ENCODE measurements around the gene ITPRID1. TPM values are rescaled to one million over a fixed set of nuclear protein-coding genes. Genes with fewer than 3 reads are reported as not detected.

Gene ITPRID1
- total RNA-seq, 1 experiment from 2014 or later, result 0.21 TPM

DNA sequence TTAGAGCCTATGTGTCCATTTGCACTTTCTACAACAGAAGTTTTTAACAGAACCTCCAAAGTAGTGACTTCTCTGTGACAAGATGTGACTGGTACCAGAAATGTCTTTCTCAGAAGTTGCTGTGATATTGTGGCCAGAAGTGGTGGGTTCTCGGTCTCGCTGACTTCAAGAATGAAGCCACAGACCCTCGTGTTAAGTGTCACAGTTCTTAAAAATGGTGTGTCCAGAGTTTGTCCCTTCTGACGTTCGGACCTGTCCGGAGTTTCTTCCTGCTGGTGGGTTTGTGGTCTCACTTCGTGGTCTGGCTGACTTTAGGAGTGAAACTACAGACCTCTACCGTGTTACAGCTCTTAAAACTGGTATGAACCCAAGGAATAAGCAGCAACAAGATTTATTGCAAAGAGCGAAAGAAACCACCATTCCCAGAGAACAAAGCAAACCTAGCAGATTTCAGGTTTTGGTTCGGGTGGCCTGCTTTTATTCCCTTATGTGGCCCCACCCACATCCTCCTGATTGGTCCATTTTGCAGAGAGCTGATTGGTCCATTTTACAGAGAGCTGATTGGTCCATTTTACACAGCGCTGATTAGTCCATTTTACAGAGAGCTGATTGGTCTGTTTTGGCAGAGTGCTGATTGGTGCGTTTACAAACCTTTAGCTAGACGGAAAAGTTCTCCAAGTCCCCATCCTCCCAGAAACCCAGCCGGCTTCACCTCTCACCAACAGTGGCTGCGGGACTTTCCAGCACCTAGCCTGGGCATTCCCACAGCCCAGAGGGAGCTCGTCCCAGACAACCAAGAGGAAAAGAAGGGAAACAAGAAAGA lies 3.0 kb downstream of the ITPRID1 start:
- no TSS peak for BruUV-seq (replicated peaks)
- Histone ChIP-seq H3K27ac (ENCODE audit: low read depth, low read length, poor library complexity, severe bottlenecking) (no peak overlapping the region), H3K4me1 (ENCODE audit: insufficient read depth, low read length, poor library complexity, severe bottlenecking) (peaks cover 20% of the 10 kb centered on the region), H3K4me3 (ENCODE audit: low read depth, low read length, poor library complexity, severe bottlenecking) (no peak overlapping the region), H3K27me3 (replicated peaks; ENCODE audit: insufficient read depth, low read depth, low read length, poor library complexity) (no peaks in the 10 kb centered on the region), H3K9me3 (ENCODE audit: low read depth, low read length, poor library complexity, severe bottlenecking) (peaks cover 9% of the 10 kb centered on the region), H3K36me3 (ENCODE audit: insufficient read depth, low read length, poor library complexity, severe bottlenecking) (no peaks in the 10 kb centered on the region)
- CTCF ChIA-PET, result no interaction called here
- POLR2A ChIA-PET (ENCODE audit: low non-redundant PET), result no interaction called here
- no peak for DNase-seq (ENCODE audit: low spot score)
- intact Hi-C loops (cut with micrococcal nuclease; ENCODE audit: unreplicated experiment), result no loop called here
- TF ChIP-seq EZH2 (IDR thresholded peaks at IDR 0.05; ENCODE audit: borderline replicate concordance, low read depth, low read length, poor library complexity, severe bottlenecking), result no peak
- TF ChIP-seq, protein P1, sequence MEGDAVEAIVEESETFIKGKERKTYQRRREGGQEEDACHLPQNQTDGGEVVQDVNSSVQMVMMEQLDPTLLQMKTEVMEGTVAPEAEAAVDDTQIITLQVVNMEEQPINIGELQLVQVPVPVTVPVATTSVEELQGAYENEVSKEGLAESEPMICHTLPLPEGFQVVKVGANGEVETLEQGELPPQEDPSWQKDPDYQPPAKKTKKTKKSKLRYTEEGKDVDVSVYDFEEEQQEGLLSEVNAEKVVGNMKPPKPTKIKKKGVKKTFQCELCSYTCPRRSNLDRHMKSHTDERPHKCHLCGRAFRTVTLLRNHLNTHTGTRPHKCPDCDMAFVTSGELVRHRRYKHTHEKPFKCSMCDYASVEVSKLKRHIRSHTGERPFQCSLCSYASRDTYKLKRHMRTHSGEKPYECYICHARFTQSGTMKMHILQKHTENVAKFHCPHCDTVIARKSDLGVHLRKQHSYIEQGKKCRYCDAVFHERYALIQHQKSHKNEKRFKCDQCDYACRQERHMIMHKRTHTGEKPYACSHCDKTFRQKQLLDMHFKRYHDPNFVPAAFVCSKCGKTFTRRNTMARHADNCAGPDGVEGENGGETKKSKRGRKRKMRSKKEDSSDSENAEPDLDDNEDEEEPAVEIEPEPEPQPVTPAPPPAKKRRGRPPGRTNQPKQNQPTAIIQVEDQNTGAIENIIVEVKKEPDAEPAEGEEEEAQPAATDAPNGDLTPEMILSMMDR (conservative IDR thresholded peaks at IDR 0.05; ENCODE audit: low read depth, low read length), result no peak

DNA sequence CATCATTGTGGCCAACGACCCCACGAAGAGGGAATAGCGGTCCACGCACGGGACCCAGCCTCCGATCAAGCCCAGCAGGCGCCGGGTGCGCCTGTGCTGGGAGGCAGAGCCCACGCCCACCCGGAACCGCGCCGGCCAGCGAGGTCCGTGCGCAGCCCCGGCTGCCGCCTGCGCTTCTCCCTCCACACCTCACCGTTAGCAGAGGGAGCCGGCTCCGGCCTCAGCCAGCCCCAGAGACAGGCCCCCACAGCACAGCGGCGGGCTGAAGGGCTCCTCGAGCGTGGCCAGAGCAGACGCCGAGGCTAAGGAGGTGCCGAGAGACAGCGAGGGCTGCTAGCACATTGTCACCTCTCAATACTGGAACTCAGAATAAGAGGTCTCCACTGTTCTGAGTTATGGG lies 3.6 kb downstream of the ITPRID1 start:
- peaks cover 9% of the 10 kb centered on the region for H3K9me3 ChIP-seq (ENCODE audit: low read depth, low read length, poor library complexity, severe bottlenecking)
- BruUV-seq (replicated peaks), result no TSS peak
- intact Hi-C loops (cut with micrococcal nuclease; ENCODE audit: unreplicated experiment), result no loop called here
- no peaks in the 10 kb centered on the region for H3K36me3 ChIP-seq (ENCODE audit: insufficient read depth, low read length, poor library complexity, severe bottlenecking)
- CTCF ChIA-PET, result no interaction called here
- no peak for TF ChIP-seq EZH2 (IDR thresholded peaks at IDR 0.05; ENCODE audit: borderline replicate concordance, low read depth, low read length, poor library complexity, severe bottlenecking)
- TF ChIP-seq, protein P1 (conservative IDR thresholded peaks at IDR 0.05; ENCODE audit: low read depth, low read length), result no peak
- no peaks in the 10 kb centered on the region for H3K27me3 ChIP-seq (replicated peaks; ENCODE audit: insufficient read depth, low read depth, low read length, poor library complexity)
- DNase-seq (ENCODE audit: low spot score), result no peak
- peaks cover 26% of the 10 kb centered on the region for H3K4me1 ChIP-seq (ENCODE audit: insufficient read depth, low read length, poor library complexity, severe bottlenecking)
- no peak overlapping the region for H3K4me3 ChIP-seq (ENCODE audit: low read depth, low read length, poor library complexity, severe bottlenecking)
- H3K27ac ChIP-seq (ENCODE audit: low read depth, low read length, poor library complexity, severe bottlenecking), result peak overlapping the region; percentile 73
- POLR2A ChIA-PET (ENCODE audit: low non-redundant PET), result no interaction called here

DNA sequence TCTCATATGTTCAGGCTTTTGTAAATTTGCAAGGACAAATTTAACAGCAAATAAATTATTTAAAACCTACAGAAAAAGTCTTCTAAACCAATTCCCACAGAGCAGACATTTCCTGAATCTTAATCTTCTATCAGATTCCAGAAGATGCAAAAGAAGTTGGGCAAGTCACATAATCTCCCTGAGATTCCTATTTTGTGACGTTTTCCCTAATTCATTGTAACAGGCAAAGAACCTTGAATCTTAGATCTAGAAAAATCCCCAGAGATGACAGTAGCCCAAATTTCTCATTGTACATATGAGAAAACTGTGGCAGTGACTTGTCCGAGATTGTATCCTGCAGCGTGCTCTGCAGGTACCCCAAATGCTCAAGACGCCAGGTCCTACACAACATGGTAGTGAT lies 4.9 kb downstream of the ITPRID1 start:
- H3K4me1 ChIP-seq (ENCODE audit: insufficient read depth, low read length, poor library complexity, severe bottlenecking), result peaks cover 28% of the 10 kb centered on the region
- DNase-seq (ENCODE audit: low spot score), result peak; percentile 70
- no peak overlapping the region for H3K4me3 ChIP-seq (ENCODE audit: low read depth, low read length, poor library complexity, severe bottlenecking)
- no peaks in the 10 kb centered on the region for H3K36me3 ChIP-seq (ENCODE audit: insufficient read depth, low read length, poor library complexity, severe bottlenecking)
- H3K27me3 ChIP-seq (replicated peaks; ENCODE audit: insufficient read depth, low read depth, low read length, poor library complexity), result no peaks in the 10 kb centered on the region
- CTCF ChIA-PET, result no interaction called here
- H3K9me3 ChIP-seq (ENCODE audit: low read depth, low read length, poor library complexity, severe bottlenecking), result peaks cover 9% of the 10 kb centered on the region
- TF ChIP-seq EZH2 (IDR thresholded peaks at IDR 0.05; ENCODE audit: borderline replicate concordance, low read depth, low read length, poor library complexity, severe bottlenecking), result no peak
- TF ChIP-seq, protein P1 (conservative IDR thresholded peaks at IDR 0.05; ENCODE audit: low read depth, low read length), result no peak
- POLR2A ChIA-PET (ENCODE audit: low non-redundant PET), result no interaction called here
- no TSS peak for BruUV-seq (replicated peaks)
- H3K27ac ChIP-seq (ENCODE audit: low read depth, low read length, poor library complexity, severe bottlenecking), result peak overlapping the region; percentile 73
- intact Hi-C loops (cut with micrococcal nuclease; ENCODE audit: unreplicated experiment), result no loop called here

Measured in A673 (cell line).